Stomach (tissue), 9 donors: ENCODE results near the gene GPR179. TPM values are rescaled to one million over a fixed set of nuclear protein-coding genes. Genes with fewer than 3 reads are reported as not detected.

Experiments
- DNase-seq, 2 donors: peaks; one replicate each; pipeline versions ENCODE4 v3.0.0 to v3.0.0-alpha.2; 2013 to 2019
- H3K27ac ChIP-seq, 5 donors: fragments of 200-600 bp in 4 of 5; sonication (generic) in 4 of 5; one replicate each; pipeline ENCODE4 v1.5.1; 2013 to 2019; ENCODE audit warnings: mild to moderate bottlenecking in 1 of 5, moderate library complexity in 1 of 5
- H3K27me3 ChIP-seq, 3 donors: fragments of 200-600 bp; sonication (generic); one replicate each; pipeline ENCODE4 v1.5.1; 2017 to 2019; ENCODE audit warnings: mixed run types in 1 of 3
- H3K36me3 ChIP-seq, 4 donors: fragments of 200-600 bp; sonication (generic); 1 replicate in 3 of 4; 2 replicates in 1 of 4; pipeline ENCODE4 v1.5.1; 2016 to 2019
- H3K4me1 ChIP-seq, 4 donors: fragments of 200-600 bp; sonication (generic); one replicate each; pipeline ENCODE4 v1.5.1; 2016 to 2019
- H3K4me3 ChIP-seq, 4 donors: fragments of 200-600 bp; sonication (generic) in 3 of 4; one replicate each; pipeline ENCODE4 v1.5.1; 2016 to 2019; ENCODE audit warnings: mild to moderate bottlenecking in 1 of 4
- H3K9me3 ChIP-seq, 4 donors: fragments of 200-600 bp; sonication (generic); one replicate each; pipeline ENCODE4 v1.5.1; 2016 to 2019
- CTCF ChIP-seq, 7 experiments: fragments of 450-650 bp in 4 of 7; fragments of 200-600 bp in 3 of 7; sonication (generic) in 3 of 7; IDR thresholded peaks; one replicate each; pipeline ENCODE4 v1.5.1; 2016 to 2019; ENCODE audit warnings: antibody characterized with exemption in 7 of 7, control low read depth in 2 of 7, mild to moderate bottlenecking in 1 of 7
- EP300 ChIP-seq: sonication (generic); formaldehyde crosslinking; IDR thresholded peaks from one replicate; pipeline ENCODE4 v1.6.1; 2017; ENCODE audit warnings: antibody characterized with exemption
- POLR2A ChIP-seq, 4 donors: fragments of 450-650 bp; IDR thresholded peaks; one replicate each; pipeline ENCODE4 v1.6.1; 2016; ENCODE audit warnings: antibody characterized with exemption in 4 of 4, control low read depth in 2 of 4, mild to moderate bottlenecking in 1 of 4, moderate library complexity in 1 of 4
- POLR2AphosphoS5 ChIP-seq, 3 donors: sonication (generic); formaldehyde crosslinking; IDR thresholded peaks; one replicate each; pipeline ENCODE4 v1.6.1; 2016; ENCODE audit warnings: antibody characterized with exemption in 3 of 3
- WGBS, 5 donors: extraction: QIAGEN DNeasy Blood & Tissue Kit in 3 of 5; methylation state at CpG; one replicate each; pipeline versions ENCODE4 v1.1.5 to v1.1.7; 2013 to 2018; 5-methylcytosine and 5-hydroxymethylcytosine counted together
- intact Hi-C: fragments of 100-400 bp; cut with DNase I; formaldehyde crosslinking; loops from one replicate; pipeline ENCODE4 v1.15.1; 2023; ENCODE audit warnings: low total_unique reads
- polyA plus RNA-seq, 3 donors: library from polyadenylated mRNA; stranded (reverse); fragments of 200-250 nt; gene quantifications; one replicate each; pipeline ENCODE4 v1.2.3, GENCODE V29; 2013
- total RNA-seq, 5 donors: library from RNA; depleted of rRNA; stranded (reverse); fragments of >200 nt; gene quantifications; one replicate each; pipeline versions ENCODE4 v1.1.0 to v1.2.3, GENCODE V29; 2014 to 2016
- donor health status: healthy with polysubstance abuse.
- donor health status: Bipolar disorder and iron deficiency.
- donor health status: healthy.

The GPR179 gene
- total and polyA plus RNA-seq, 8 donors, result 0.03 to 0.18 (median 0.06) TPM; not detected in 5

GRCh38 chr17:38326996-38327792 is 16.6 kb downstream of the GPR179 start:
- intact Hi-C loops, result no loop called here
- DNase-seq, result peak in 1 of 2 donors; percentile 45
- peak overlapping the region in 1 of 5 donors; percentile 26 for H3K27ac ChIP-seq
- no peaks in the 10 kb centered on the region for H3K9me3 ChIP-seq
- H3K4me1 ChIP-seq, result peaks cover 12 to 43% (median 22%) of the 10 kb centered on the region in 4 donors
- H3K27me3 ChIP-seq, result peaks cover 0 to 24% (median 0%) of the 10 kb centered on the region in 3 donors
- H3K36me3 ChIP-seq, result peaks cover 0 to 18% (median 16%) of the 10 kb centered on the region in 4 donors
- TF ChIP-seq POLR2A (IDR thresholded peaks at IDR 0.05) (no peak), CTCF (IDR thresholded peaks at IDR 0.05) (no peak), EP300 (no peak), POLR2AphosphoS5 (IDR thresholded peaks at IDR 0.05) (no peak)
- H3K4me3 ChIP-seq, result no peak overlapping the region
- 78 to 87% (median 85%) methylated on average over 8 of the region's 8 CpGs for WGBS, 5 donors

GRCh38 chr17:38325221-38325851 is 18.4 kb downstream of the GPR179 start:
- intact Hi-C loops, result no loop called here

GRCh38 chr17:38324772-38325171 is 19.0 kb downstream of the GPR179 start:
- peak overlapping the region in 3 of 5 donors; percentile 24 to 43 (median 33) for H3K27ac ChIP-seq

More at GRCh38 chr17:38325221-38325851, 18.4 kb downstream of the GPR179 start:
- no peak for TF ChIP-seq POLR2A (IDR thresholded peaks at IDR 0.05)
- no peak for TF ChIP-seq POLR2AphosphoS5 (IDR thresholded peaks at IDR 0.05)
- peak in 1 of 2 donors; percentile 34 for DNase-seq
- peaks cover 0 to 8% (median 0%) of the 10 kb centered on the region in 3 donors for H3K27me3 ChIP-seq
- peaks cover 5 to 34% (median 30%) of the 10 kb centered on the region in 4 donors for H3K36me3 ChIP-seq
- peak overlapping the region in 3 of 5 donors; percentile 24 to 43 (median 33) for H3K27ac ChIP-seq
- no peak overlapping the region for H3K4me3 ChIP-seq
- no peaks in the 10 kb centered on the region for H3K9me3 ChIP-seq
- peaks cover 12 to 36% (median 22%) of the 10 kb centered on the region in 4 donors for H3K4me1 ChIP-seq
- 22 to 42% (median 29%) methylated on average over 5 of the region's 5 CpGs for WGBS, 5 donors

GRCh38 chr17:38324141-38324697 is 19.5 kb downstream of the GPR179 start:
- H3K36me3 ChIP-seq, result peaks cover 5 to 45% (median 42%) of the 10 kb centered on the region in 4 donors
- WGBS, 5 donors, result 34 to 58% (median 47%) methylated on average over 3 of the region's 3 CpGs

More at GRCh38 chr17:38324772-38325171, 19.0 kb downstream of the GPR179 start:
- Histone ChIP-seq H3K36me3 (peaks cover 5 to 40% (median 36%) of the 10 kb centered on the region in 4 donors), H3K4me1 (peaks cover 12 to 36% (median 22%) of the 10 kb centered on the region in 4 donors), H3K9me3 (no peaks in the 10 kb centered on the region), H3K4me3 (no peak overlapping the region), H3K27me3 (peaks cover 0 to 8% (median 0%) of the 10 kb centered on the region in 3 donors)
- intact Hi-C loops, result no loop called here
- TF ChIP-seq POLR2A (IDR thresholded peaks at IDR 0.05) (no peak), POLR2AphosphoS5 (IDR thresholded peaks at IDR 0.05) (no peak)
- no peak for DNase-seq
- 38 to 56% (median 50%) methylated on average over 2 of the region's 2 CpGs for WGBS, 5 donors

GRCh38 chr17:38322897-38323296 is 20.9 kb downstream of the GPR179 start:
- intact Hi-C loops, result no loop called here
- TF ChIP-seq POLR2AphosphoS5 (IDR thresholded peaks at IDR 0.05), result no peak
- TF ChIP-seq POLR2A (IDR thresholded peaks at IDR 0.05), result no peak
- no peak for TF ChIP-seq EP300
- TF ChIP-seq CTCF (IDR thresholded peaks at IDR 0.05), result no peak
- Histone ChIP-seq H3K27me3 (no peaks in the 10 kb centered on the region), H3K27ac (no peak overlapping the region), H3K36me3 (peaks cover 7 to 55% (median 49%) of the 10 kb centered on the region in 4 donors), H3K9me3 (no peaks in the 10 kb centered on the region), H3K4me1 (peaks cover 12 to 36% (median 22%) of the 10 kb centered on the region in 4 donors), H3K4me3 (no peak overlapping the region)
- WGBS, 5 donors, result 97 to 100% (median 100%) methylated on average over 1 of the region's 1 CpG
- no peak for DNase-seq

More at GRCh38 chr17:38324141-38324697, 19.5 kb downstream of the GPR179 start:
- peak in 1 of 3 donors; percentile 28 for TF ChIP-seq POLR2AphosphoS5 (IDR thresholded peaks at IDR 0.05)
- TF ChIP-seq POLR2A (IDR thresholded peaks at IDR 0.05), result no peak
- Histone ChIP-seq H3K9me3 (no peaks in the 10 kb centered on the region), H3K4me1 (peaks cover 12 to 36% (median 22%) of the 10 kb centered on the region in 4 donors), H3K4me3 (no peak overlapping the region), H3K27ac (peak overlapping the region in 3 of 5 donors; percentile 24 to 43 (median 33)), H3K27me3 (peaks cover 0 to 3% (median 0%) of the 10 kb centered on the region in 3 donors)
- intact Hi-C loops, result no loop called here
- DNase-seq, result peak in 1 of 2 donors; percentile 38
